ENCODE measurements around the gene RAB11FIP2. TPM values are rescaled to one million over a fixed set of nuclear protein-coding genes. Genes with fewer than 3 reads are reported as not detected.
A peak's percentile ranks its signal among the peaks of the same experiment; 100 is the strongest.
"Not testable (repeated sequence)": the region's sequence is repeated elsewhere in the genome, so short reads cannot be mapped to it uniquely, and the experiment has no call there.

RAB11FIP2 gene
- 121 TPM for total RNA-seq (ENCODE audit: insufficient read depth, low replicate concordance)

GRCh38 chr10:118046395-118047156, at the start of gene RAB11FIP2:
TSS of gene RAB11FIP2 (minus strand) at chr10:118046941. CDS start at chr10:118046163, 778 bp downstream.
- DNase-seq (ENCODE audit: low spot score): peak; percentile 96

- no peak for DNase-seq (ENCODE audit: low spot score)
Measured at GRCh38 chr10:118096022-118096421, 49.3 kb upstream of the RAB11FIP2 start.

DNA sequence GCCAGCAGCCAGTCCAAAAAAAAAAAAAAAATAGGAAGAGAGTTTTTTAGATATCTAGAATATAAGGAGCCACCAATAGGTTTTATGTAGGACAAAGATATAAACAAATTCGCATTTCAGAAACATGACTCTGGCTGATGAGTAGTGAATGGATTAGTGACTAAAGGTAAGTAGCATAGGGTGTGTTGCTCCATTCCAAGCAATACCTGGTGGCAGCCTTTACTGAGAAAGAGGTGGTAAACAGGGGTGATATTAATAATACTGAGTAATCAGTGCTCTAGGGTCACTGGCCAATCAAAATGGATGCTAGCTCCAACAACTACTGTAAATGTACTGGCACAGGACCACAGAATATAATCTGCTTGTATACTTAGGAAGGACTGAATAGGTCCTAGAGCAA, 45.5 kb upstream of the RAB11FIP2 start:
- DNase-seq (ENCODE audit: low spot score): no peak

DNA sequence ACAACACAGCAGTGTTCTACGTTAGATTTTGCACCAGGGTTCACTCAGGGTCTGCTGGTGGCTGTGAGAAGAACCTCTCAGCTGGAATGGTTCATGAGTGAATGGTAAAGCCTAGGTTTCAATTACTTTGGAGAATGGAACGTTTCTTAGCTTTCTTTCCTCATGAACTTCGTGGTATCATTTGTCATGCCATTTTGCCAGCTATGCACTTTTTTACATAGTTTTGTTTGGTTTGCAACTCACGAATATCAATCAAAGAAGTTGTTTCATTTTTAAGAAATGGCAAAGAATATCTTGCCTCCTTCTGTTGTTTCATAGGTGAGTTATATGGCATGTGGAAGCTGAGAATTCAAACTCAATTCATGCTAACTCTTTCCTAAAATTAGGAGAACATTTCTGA, 34.1 kb upstream of the RAB11FIP2 start:
- DNase-seq (ENCODE audit: low spot score): no peak

DNA sequence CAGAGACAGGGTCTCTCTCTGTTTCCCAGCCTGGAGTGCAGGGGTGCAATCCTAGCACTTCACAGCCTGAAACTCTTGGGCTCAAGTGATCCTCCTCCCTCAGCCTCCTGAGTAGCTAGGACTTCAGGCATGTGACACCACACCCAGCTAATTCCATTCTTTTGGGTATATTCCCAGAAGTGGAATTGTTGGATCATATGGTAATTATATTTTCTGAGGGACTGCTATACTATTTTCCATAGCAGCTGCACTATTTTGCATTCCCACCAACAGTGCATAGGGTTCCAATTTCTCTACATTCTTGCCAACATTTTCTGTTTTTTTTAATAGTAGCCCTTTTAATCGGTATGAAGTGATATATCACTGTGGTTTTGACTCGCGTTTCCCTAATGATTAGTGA, 30.0 kb upstream of the RAB11FIP2 start:
- no peak for DNase-seq (ENCODE audit: low spot score)

DNA sequence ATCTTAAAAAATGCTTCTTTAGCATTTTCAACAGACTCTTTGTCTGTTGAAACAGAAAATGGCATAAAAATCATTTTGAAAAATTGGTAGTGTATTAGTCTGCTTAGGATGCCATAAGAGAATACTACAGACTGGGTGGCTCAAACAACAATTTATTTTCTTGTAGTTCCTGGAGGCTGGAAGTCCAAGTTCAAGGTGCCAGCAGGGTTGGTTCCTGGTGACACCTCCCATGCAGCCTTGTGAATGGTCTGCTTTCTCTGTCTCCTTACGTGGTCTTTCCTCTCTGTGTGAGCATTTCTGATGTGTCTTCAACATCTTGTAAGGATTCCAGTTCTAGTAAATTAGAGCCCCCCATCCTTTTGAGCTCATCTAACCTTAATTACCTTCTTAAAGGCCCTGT, 26.1 kb upstream of the RAB11FIP2 start:
- no peak for DNase-seq (ENCODE audit: low spot score)

DNA sequence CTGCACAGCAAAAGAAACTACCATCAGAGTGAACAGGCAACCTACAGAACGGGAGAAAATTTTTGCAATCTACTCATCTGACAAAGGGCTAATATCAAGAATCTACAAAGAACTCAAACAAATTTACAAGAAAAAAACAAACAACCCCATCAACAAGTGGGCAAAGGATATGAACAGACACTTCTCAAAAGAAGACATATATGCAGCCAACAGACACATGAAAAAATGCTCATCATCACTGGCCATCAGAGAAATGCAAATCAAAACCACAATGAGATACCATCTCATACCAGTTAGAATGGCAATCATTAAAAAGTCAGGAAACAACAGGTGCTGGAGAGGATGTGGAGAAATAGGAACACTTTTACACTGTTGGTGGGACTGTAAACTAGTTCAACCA, 20.6 kb upstream of the RAB11FIP2 start:
- DNase-seq (ENCODE audit: low spot score): not testable (repeated sequence)

DNA sequence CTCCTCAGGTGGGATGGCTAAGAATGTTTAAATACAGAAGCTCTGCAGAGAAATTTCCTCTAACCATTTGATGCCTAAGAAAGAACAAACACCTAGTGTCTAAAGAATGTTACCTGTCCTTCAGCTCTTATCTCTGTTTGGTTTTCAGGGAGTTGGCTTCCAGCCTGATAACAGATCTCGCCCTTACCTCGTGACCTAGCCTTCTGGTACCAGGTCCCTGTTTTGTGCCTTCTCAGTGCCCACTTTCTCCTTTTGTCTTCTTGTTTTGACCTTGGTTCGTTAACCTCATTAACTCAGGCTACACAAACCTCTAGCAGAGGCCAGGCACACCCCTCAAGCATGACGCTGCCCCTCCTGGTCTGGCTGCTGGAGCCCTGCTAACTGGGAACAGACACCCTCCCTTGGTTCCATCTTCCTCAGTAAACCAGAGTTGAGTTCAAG, 16.1 kb upstream of the RAB11FIP2 start:
- no peak for DNase-seq (ENCODE audit: low spot score)

- DNase-seq (ENCODE audit: low spot score): no peak
Measured at GRCh38 chr10:118058371-118058770, 11.6 kb upstream of the RAB11FIP2 start.

DNA sequence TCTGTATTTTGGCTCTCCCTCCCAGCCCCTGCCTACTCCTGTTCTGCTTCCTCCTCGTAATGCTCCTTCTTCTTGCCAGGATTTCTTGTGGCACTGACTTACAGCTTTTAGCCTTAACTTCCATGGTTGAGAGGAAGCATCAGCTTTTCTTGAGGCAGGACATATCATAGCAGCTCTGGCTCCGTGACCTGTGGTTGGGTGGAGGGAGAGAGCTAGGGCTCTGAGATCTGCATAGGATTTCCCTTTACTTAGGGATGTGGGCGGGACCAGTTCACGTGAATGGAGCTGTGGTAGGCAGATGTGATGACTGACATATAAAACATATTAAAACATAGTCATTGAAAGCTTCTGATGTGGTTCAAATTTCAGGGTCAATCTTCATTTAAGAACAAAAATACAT, 10.6 kb upstream of the RAB11FIP2 start:
- no peak for DNase-seq (ENCODE audit: low spot score)

- no peak for DNase-seq (ENCODE audit: low spot score)
Measured at GRCh38 chr10:118054383-118054782, 7.6 kb upstream of the RAB11FIP2 start.

- no peak for DNase-seq (ENCODE audit: low spot score)
Measured at GRCh38 chr10:118052816-118053215, 6.1 kb upstream of the RAB11FIP2 start.

GRCh38 chr10:118047880-118048279, 1.1 kb upstream of the RAB11FIP2 start:
- no peak for DNase-seq (ENCODE audit: low spot score)

DNA sequence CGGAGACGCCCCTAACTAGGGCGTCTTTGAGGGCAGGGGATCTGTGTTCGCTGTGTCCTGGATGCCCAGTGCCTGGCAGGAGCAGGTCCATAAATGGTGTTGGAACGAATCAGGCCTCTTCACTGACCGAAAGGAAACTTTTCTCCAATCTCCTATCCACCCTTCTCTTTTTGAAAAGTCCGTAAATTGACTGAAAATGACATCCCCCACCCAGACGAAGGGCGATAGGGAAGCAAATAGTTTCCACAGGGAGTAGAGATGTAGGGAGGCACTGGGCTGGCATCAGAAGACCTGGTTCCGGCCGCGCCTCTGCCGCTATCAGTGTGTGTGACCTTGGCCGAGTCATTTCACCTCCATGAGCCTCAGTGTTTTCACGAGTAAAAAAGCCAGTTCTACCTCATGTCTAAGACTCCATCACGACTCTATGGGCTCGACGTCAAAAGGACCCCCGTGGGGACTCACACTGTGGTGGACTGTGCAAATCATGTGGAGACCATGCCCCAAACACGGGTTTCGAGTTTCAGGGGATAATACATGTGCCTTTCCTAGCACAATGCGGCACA, 497 bp upstream of the RAB11FIP2 start:
- DNase-seq (ENCODE audit: low spot score): no peak

GRCh38 chr10:118045837-118046394, 825 bp downstream of the RAB11FIP2 start:
- DNase-seq (ENCODE audit: low spot score): peak; percentile 63

- DNase-seq (ENCODE audit: low spot score): no peak
Measured at GRCh38 chr10:118045158-118045836, 1.4 kb downstream of the RAB11FIP2 start.

- DNase-seq (ENCODE audit: low spot score): peak; percentile 34
Measured at GRCh38 chr10:118042827-118043242, 3.9 kb downstream of the RAB11FIP2 start.

GRCh38 chr10:118042336-118042735, 4.4 kb downstream of the RAB11FIP2 start:
- no peak for DNase-seq (ENCODE audit: low spot score)

- peak; percentile 58 for DNase-seq (ENCODE audit: low spot score)
Measured at GRCh38 chr10:118041316-118041715, 5.4 kb downstream of the RAB11FIP2 start.

GRCh38 chr10:118036281-118036875, 10.4 kb downstream of the RAB11FIP2 start:
- peak; percentile 45 for DNase-seq (ENCODE audit: low spot score)

- DNase-seq (ENCODE audit: low spot score): peak; percentile 82
Measured at GRCh38 chr10:118035354-118036005, 11.3 kb downstream of the RAB11FIP2 start.

Measured in umbilical cord (tissue), 2 donors.